GM21528 (cell line): ENCODE results near the gene INTS1.

Experiments used
- ATAC-seq: cut with Tn5 transposase; IDR thresholded peaks from one replicate; pipeline ENCODE4 v1.9.1; 2021; ENCODE audit warnings: mild to moderate bottlenecking, moderate library complexity; ENCODE audit not compliant: unreplicated experiment, low FRiP score

INTS1 gene

DNA sequence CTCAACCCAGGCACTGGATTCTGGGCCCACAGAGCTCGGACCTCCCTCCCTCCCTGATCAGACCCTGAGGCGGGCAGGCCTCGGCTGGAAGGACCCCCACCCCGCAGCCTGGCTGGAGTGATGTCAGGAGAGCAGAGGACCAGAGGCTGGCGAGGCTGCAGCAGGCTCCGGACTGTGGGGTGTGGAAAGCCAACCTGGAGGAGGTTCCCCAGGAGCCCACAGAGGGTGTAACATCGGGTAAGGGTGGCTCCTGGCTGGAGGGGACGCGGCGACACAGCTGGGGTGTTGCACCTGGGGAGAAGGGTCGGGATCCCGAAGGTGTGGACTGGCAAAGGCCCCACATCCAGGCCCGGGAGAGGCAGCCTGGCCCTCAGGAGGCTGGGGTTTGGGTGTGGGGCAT is 36.0 kb downstream of the INTS1 start:
- no peak for ATAC-seq

DNA sequence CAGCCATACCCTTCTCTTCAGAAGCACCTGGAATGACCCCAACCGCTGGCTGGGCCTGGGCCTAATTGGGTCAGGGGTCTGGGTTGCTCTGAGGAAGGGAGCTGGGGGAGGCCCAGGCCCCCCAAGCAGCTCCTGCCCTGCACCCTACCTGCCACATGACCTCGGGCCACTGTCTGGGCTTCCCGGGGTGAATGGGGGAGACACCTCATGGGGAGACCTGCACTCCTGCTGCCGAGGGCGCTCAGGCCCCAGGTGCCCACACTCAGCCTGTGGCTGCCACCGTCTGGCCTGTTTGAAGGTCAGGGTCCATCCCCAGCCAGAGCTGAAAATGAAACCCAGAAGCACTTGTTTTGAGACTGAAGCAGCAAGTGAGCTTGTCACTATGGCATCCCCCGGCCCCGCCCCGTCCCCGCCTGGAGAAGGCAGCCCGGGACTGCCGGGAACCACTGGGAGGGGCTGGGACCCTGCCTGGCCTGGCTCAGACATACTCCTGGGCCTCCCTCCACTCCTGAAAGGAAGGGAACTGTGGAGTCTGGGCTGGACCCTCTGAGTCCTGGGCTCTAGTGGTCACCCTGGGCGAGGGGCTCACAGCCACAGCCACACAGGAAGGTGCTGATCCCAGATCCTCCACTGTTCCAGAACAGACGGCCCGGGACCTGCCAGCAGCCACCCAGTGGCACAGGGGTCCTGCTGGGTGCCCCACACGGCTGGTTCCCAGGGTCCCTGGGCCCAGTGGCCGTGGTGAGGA is 37.5 kb downstream of the INTS1 start:
- no peak for ATAC-seq

DNA sequence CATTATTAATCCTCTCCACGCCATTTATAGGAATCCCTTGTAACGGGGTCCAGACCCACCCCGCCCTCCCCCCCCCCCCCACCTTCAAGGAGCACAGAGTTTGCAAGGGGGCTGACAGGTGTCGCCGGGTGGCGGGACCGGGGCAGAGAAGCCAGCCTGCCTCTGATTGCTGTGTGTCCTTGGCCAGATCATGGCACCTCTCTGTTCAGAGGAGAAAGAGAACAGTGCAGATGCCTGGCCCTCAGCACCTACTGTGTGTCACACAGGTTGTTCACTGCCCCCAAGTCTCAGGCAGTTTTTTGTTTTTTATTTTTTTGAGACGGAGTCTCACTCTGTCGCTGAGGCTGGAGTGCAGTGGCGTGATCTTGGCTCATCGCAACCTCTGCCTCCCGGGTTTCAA is 39.5 kb downstream of the INTS1 start:
- ATAC-seq: no peak

DNA sequence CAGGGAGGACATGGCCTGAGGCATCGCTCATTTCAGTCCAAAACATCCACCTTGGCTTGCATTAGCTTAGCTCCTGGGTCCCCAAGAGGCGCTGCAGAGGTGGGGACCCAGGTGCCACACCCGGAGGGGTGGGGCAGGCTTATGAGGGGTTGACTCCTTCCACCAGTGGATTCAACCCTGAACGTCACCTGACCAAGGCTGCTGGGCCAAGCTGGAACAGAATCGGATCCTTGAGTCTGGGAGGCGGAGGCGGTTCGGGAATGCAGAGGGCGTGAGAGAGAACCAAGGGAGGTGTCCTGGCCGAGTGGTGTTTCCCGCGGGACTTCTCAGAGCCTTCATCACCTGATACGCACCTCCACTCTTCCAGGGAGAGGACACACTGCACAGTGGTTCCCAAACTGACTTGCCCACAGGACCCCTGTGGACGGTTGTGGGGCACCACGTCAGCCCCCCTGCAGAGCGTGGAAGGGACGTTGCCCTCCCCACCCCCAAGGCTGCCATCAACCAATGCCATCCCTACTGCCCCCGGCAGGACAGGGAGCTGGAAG is 40.4 kb downstream of the INTS1 start:
- no peak for ATAC-seq

DNA sequence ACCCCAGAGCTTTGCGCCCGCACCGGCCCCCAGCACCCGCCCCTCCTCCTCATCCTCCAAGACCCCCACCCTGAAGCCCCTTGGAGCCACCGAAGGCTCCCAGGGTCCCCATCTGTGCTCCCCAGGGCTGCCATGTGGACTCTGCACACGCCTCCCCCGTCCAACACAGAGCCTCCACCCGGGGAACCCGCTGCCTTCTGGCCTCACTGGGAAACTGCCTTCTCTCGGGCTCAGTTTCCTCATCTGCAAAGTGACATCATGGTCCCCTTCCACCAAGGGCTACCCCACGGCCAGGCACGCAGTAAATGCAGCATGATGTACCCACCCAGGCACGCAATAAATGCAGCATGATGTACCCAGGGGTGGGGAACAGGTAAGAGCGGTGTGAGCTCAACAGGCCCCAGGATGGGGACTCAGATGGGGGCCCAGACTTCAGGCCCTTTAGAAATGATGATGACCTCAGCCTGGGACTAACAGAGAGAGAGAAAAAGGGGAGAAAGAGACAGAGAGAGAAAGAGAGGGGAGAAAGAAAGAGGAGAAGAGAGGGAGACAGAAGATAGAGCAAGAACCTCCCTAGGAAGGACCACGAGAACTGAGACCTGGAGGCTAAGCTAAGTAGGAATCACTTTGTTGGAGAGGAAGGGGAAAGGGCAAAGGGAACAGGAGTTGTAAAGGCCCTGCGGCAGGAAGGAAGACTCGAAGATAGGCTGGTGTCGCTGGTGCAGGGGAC is 42.4 kb downstream of the INTS1 start:
- ATAC-seq: no peak

DNA sequence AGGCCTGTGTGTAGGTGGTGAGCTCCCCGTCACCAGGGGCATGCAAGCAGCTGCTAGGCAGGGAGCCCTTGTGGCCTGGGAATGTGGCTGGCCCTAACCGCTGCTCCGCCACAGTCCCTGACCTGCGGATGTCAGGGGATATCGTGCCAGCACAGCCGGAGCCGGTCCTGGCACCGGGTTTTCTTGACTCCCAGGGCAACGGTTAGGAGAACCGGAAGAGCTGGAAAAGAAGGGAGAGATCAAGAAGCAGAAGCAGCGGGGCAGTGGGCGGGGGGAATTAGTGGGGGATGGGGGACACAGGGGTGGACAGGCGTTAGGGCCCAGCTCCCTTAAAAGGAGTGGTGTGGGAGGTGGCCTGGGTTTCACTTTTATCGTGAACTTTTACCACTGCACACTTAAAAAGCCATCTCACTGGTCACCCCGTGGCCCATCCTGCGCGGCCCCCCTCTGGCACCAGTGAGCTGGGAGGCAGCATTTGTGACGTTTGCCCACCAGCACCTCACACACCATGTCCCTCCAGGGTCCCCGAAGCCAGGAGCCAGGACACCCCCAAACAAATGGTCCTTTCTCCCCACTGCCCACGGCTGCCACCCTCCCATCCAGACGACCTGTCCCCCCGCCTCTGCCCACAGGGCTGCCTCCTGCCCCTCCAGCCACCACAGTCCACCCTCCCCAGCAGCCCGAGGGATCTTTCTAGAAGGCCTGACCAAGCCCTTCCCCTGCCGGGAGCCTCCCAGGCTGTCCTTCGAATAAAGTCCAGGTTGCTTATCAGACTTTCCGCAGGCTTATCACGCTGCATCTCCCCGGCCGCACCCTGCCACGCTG is 43.2 kb downstream of the INTS1 start:
- ATAC-seq: no peak

DNA sequence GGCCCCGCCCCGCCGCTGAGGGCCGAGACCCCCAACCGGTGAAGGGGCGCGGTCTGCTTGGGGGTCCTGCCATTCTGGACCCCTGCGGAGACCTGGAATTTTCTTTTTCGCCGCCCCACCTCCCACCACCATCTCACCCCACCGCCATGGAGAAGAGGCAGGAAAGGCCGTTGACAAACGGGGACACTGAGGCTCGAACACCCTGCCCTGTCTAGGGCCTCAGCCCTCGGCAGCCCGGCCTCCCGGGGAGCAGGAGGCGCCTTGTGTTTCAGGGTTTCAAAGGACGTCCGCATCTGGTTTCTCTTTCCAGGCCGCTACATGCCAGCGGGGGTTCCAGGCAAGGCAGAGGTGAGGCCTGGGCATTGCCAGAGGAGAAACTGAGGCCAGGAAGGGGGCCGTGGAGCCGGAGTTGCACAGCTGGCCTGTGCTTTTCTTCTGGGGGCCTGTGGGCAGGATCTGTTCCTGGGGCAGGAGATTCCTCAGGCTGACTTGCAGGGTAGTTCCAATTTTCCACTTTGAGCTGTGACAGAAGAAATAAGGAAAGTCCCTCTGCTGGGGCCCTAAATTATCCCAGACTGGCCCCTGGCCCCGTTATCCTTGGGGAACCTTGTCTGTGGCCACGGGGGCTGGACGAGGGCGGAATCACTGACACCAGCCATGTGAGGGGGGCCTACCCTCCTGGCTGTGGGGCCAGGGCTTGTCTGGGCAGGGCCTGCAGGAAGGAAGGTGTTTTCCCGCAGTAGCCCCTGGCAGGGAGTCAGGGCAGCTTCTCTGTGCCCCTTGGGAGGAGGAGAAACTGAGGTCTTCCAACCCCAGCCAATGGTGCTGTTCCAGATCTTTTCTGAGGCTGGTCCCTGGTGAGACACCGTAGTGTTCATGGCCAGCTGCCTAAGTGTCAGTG is 44.0 kb downstream of the INTS1 start:
- ATAC-seq: peak; percentile 2

DNA sequence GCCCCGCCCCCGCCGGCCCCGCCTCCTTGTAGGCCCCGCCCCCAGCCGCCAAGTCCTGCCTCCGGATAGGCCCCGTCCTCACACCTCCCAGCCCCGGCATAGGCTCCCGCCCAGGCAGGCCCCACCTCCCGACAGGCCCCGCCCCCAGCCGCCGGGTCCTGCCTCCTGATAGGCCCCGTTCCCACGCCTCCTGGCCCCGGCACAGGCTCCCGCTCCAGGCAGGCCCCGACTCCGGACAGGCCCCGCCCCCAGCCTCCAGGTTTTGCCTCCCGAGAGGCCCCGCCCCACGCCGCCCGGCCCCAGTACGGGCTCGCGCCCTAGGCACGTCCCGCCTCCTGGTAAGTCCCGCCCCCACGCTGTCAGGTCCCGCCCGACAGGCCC is 44.7 kb downstream of the INTS1 start:
- ATAC-seq: peak; percentile 85

DNA sequence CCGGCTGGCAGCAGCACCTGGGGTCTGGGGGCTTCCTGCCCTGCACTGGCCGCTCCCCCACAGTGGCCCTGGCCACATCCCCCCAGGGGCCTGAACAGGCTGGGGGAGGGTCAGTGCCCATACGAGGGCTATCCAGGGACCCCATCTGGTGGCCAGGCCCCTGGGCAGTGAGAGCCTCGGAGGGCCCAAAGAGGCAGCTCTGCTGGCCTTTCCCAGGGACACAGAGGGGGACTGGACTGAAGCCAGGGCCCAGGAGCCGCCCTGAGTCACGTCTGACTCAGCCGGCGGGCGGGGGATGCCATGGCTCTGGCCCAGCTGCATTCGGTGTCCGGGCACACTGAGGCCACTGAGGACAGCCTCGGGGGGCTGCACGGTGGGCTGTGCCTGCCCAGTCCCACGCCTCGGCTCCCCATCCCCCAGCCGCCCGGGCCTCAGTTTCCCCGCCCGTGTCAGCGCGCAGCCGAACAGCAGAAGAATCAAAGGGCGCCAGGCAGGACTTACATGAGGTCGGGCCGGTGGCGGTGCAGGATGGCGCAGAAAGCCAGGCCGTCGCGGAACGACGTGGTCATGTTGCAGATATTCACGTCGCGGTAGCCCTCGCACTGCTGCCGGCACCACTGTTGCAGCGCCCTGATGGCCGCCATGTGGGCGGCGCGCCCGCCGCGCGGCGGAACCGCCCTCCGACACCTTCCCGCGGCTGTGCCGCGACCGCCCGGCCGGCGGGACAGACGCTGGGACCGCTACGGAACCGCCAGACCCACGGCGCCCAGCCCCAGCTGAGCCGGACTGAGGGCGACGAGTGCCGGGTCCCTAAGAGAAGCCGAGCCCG is 45.3 kb downstream of the INTS1 start, which contains the start of gene MICALL2:
MICALL2 (minus strand) TSS at position 788 of the 829 bp plus-strand sequence; CDS start at position 644, 144 bp downstream.
- peak; percentile 17 for ATAC-seq

DNA sequence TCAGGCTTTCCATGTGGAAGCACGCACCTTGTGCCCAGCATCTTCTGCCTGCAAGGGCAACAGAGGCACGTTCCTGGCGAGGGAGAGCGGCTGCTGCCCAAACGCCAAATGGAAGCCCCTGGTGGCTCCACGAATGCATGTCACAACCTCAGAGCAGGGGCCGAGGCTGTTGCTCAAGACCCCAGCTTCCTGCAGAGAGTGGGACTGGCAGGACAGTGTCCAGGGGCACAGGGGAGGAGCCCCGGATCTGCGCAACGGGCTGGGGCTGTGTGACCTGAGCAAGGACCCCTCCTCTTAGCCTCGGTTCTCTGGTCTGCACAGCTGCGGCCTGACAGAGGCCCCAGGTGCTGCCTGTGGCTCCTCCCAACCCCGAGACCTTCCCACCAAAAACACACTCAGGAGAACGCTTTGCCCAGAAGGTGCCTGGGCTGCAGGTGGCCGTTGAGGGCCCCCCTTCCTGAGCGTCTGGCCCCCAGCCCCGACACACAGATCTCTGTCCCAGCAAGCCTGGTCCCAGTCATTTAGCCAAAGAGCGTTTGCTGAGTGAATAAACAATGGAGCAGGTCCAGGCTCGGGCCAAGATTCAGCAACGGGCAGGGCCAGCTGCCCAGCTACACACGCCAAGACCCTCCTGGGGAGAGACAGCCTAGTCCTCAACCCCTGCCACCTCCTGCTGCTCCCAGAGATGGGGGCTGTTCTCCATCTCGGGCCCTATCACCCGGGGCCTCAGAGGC is 46.1 kb downstream of the INTS1 start:
- ATAC-seq: no peak

DNA sequence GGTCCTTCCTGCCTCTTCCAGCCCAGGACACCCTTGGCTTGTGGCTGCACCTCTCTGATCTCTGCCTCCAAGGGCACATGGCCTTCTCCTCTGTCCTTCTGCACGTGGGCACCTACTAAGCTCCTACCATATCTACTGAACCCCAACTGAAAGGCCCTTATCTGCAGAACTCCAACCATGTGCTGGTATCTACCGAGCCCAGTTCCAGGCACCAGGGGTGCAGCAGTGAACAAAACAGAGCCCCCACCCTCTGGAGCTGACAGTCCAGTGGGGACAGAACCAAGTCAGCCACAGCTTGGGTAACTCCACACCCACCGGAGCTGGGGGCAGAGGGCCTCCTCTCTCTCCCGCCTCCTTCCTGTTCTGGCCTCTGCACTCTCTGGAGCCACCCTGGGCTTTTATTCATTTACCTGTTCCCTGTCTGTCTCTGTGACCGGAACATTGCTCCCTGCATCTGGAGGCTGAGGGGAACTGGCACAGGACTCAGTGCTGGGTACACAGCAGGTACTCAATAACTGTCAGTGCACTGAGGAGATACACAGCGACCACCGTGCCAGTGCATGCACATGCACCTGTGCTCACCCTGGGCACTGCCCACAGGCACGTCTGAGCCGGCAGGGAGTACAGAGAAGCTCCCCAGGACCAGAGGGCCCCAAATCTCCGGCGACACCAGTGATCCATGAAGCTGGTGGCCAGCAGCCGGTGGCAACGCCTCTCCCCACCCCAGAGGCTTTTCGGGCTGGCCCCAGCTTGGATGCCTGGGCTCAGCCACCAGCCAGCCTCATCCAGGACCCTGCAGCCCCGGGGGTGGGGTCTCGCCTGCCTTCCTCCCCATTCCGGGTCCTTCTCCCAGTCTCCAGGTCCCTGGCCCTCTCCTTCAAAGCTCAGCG is 46.9 kb downstream of the INTS1 start:
- ATAC-seq: no peak

DNA sequence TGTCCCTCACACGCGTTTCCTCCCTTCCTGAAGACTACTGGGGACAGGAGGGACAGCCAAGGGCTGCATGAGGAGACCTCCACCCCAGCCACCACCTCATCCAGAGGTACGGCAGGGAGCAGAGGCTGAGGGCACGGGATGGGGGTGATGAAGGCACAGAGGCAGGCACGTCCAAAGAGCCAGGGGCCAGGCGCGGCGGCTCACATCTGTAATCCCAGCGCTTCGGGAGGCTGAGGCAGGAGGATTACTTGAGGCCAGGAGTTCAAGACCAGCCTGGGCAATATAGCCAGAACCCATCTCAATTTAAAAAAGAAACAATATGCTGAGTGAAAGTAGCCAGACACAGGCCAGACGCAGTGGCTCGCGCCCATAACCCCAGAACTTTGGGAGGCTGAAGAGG is 48.2 kb downstream of the INTS1 start:
- ATAC-seq: no peak

DNA sequence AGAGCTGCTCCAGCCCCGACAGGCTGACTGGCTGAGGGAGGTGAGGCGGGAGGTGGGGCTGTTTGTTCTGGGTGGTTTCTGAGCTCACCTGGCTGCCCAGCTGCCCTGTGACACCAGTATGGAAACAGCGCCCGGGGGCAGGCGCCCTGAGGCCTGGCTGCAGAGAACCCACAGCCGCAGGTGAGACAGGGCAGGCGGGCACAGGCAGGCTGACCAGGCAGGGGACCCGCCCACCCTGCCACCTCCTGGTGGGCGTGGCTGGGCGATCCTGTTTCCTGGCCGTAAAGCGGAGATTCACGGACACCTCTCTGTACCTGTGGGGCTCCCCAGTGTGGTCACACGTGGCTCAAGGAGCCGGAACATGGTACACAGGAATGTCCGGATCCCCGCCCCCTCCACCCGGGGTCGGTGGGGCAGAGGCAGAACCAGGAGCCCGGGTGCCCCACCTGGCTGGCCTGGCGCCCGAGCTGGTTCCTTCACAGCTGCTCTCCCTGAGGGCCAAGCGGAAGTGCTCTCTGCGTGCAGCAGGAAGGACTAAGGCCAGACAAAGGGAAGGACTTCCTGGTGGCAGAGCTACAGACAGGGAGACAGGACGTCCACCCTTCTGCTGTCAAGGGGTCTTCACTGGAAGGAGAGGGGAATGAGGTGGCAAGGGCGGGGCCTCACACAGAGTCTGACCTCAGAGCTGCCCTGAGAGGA is 48.8 kb downstream of the INTS1 start:
- no peak for ATAC-seq

DNA sequence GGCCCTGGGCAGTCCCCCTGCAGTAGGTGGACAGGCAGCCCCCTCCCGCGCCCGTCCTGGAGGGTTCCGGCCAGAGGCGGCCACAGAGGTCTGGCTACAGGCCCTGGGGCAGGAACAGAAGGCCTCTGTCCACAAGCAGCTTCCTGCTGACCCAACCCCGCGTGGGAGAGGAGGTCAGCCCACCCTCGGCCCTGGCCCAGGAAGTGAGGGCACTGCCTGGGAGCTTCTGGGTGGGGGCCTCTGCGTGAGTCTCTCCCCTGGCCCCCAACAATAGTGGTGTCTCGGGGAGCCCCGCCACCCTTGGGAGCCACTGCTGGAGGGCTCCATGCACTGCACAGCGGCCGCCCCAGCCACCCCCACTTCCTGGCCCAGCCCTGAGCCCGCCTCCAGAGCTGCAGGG is 49.6 kb downstream of the INTS1 start:
- no peak for ATAC-seq

DNA sequence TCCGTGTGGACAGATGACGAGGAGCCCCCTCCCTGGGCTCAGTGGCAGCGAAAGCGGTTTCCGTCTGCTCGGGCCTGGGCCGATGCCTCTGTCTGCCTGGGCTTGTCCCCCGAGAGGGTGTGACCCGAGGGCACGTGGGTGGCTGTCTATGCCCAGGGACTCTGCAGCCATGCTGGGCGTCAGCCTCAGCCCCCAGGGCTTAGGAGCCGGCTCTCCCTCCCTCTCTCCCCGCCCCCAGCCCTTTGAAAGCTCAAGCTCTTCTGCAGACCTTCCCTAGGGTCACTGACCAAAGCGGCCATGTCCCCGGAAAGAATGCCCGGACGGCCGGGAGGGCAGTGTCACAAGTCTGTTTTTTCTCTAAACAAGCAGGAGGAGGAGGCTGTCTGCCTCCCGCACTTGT is 52.0 kb downstream of the INTS1 start:
- no peak for ATAC-seq

DNA sequence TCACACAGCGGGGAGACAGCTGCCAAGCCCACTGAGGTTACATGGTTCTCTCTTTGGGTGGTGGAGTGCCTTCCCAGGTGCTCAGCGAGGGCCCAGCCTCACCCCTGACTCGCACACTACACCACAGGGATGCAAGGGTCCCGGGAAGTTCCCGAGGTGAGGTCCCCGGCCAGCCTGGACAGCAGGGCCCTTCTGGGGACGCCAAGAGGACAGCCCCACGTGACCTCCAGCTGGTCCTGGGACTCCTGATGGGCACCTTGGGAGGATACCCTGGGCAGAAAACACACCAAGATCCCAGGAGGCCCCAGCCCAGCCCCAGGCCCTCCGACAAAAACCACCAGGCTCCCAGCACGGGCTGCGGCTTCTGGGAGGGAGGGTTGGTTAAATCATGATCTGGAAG is 53.2 kb downstream of the INTS1 start:
- no peak for ATAC-seq

DNA sequence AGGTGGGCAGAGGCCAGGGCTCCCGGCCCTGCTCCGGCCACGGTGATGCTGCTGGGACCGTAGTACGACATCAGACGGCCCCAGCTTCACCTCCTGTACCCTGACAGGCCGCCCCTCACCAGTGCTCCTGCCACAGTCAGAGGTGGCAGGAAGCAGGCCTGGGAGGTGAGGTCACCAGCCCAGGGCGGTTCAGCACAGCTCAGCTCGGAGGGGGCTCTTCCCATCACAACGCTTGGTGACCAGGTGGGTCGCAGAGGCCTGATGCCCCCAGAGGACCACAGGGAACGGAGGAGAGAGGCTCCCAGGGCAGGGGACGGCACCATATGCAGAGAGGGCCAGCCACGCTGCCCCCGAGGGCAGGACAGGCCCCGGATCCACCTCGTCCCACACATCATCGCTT is 53.8 kb downstream of the INTS1 start:
- no peak for ATAC-seq
